Measurements from ENCODE around the gene GRID2.

GRID2 gene

DNA sequence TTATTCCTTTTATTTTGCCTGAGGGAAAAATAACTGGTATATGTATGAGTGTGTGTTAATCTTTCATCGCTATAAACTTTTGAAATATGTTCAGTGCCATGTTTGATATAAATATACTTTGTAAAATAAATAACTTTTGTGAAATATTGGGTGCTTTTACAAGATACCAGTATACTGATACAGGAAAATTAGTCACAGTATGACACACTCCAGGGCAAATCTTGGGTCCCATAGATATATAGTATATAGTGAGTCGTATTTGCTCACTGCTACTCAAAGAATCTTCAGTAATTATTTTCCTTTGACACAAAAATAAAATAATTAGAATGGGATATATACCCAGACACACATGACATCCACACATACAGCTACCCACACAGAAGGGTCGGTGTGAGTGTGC, 472.3 kb downstream of the GRID2 start:
- no peak for DNase-seq

DNA sequence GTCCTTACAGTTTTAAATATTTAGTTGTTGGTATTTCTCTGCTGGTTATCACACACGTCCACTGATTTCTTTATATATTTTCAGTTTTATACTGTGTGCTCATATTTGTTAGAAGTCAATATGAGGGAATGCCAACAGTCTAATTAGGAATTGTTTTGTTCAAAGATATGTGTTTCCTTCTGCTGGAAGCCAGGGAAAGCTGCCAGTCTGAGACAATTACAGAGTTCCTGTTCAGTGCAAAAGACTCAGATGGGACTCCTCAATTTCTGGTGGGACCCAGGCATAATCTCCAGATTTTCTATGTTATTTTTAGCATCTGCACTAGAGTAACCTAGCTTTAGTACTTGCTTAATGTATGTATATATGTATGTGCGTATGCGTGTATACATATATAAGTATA, 486.0 kb downstream of the GRID2 start:
- DNase-seq = no peak

DNA sequence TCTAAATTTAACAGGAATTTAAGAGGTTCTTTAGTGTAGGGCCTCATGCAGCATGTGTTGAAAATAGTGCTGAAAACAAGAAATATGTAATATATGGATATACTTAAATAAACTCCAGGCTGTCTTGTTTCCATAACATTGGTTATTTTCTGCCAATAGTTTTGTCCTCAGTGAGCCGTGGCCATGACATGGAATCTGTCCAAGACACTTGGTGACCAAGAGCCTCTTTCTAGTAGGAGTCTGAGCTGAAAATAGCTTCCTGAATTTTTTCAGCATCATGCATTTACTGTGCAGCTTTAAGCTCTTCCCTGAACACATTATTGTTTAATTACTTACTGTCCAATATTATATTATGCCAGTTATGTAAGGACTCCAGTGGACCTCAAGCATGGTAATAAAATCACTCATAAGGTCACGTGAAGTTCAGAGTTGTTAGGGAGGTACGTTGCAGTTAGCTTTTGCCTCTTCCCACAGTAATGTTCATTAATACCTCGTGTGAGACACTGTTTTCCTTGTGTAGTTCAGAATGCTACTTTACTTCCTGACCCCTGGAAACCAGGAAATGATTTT, 488.2 kb downstream of the GRID2 start:
- no peak for DNase-seq

DNA sequence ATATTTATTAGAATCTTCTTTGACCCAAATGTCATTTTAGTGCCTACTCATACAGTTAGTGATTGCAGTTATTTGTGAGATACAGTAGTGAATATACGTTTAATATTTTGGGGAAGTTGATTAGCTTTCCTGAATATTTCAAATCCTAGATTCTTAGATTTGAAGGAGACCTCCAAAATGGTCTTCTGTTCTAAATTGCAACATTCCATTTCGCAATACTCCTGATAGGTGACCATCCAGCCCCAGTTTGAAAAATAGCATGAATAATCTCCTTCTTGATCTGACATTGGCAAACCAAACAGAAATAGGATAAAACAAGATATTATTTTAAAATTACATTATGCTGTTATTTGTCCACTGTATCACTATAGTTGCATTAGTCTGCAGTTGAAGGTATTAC, 505.6 kb downstream of the GRID2 start:
- DNase-seq = no peak

DNA sequence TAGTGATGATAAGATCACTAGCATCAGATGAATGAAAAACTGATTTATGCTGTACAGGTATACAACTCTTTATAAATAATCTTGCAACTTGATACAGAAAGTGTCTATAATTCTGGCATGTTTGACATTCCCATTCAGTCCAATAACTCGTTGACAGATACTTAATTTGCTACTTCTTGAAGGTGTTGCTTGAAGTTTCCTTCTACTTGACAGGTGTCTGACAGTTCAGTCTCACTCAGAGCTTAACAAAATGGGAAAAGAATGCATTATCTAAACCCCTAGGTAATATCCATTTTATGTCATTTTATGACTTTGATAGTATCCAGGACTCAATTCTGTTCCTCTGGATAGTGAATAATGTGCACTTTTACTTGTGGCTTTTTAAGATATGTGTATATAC, 508.9 kb downstream of the GRID2 start:
- DNase-seq = no peak

DNA sequence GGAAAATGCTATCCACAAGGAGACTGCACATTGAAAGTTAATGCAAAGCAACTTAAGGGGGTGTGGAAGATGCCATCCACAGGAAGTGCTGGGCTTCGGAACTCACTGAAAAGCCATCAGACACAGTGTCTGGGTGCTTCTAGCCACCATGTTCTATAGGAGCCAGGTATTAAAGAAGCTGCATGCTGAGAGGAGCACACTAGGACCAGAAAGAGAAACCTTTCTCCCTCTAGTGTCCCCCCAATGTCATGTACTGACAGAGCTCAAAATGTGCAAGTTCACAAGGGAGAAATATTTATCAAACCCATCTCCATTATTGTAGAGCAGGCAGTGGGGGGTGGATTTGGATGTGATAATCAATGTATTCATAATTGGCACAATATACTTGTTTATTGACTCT, 510.9 kb downstream of the GRID2 start:
- DNase-seq = no peak

DNA sequence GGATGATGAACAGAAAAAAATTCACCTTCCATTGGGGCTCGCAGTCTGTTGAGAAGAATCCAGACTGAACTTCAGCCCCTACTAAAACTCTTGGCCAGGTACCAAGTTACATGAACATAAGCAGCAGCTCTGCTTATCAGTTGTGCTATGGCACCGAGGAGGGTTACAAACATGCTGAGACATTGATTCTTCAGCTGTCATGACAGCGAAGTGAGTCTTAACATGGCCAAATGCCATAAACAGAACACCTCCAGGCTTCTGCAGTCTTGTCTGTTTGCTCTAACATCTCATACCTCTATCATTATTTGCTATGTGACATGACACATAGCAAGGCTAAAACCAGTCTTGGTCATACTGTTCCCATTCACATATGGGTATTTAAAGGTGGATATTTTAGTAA, 521.5 kb downstream of the GRID2 start:
- no peak for DNase-seq

DNA sequence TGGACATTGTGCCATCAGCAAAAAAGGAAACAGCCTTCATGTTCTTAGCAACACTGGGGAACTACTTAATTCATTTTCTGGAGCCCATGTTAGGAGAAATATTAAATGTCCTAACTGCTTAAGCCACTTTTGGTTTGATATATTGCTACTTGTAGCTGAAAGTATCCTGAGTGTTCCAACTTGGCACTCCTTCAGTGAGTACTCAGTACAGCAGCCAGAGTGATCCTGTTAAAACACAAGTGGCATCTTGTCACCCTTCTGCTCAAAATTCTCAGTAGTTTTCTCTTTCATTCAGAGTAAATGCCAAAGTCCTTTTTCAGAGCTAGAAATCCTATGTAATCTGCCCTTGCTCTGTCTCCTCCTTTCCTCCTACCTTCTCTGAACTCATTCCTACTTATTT, 522.0 kb downstream of the GRID2 start:
- DNase-seq = no peak

DNA sequence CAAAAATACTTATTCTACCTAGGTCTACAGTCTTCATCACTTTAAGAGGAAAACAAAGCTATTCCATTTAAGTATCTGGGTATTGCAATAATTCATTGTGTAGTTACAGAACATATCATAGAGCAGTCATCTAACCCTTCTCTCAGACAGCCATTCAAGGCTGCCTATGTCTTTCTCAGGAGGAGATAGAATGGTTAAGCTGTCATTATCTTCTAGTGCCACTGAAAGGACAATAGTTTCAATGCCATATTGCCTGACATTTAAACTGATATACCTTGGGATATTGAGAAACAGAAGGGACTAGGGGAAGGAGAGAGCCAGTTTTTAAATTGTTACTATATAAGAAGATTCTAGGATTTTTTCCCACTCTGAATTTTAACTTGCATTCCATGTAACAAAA, 527.0 kb downstream of the GRID2 start:
- no peak for DNase-seq

DNA sequence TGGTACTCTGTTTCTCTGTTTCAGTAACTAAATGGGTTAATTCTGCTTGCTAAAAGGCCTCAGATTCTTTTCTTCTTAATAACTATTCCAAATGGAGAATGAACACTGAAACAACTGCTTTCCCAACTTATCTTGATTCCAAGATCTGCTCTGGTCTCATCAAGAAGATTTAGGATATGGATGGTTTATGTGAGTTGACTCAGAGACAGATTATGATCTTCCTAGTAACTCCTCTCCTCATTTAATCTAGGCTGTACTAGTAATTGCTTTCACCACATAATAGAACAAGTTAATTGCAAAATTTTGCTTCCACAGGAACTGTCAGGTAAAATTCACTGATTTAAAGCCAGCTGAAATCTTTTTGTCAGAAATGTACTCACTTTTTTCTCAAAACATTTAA, 537.1 kb downstream of the GRID2 start:
- no peak for DNase-seq

DNA sequence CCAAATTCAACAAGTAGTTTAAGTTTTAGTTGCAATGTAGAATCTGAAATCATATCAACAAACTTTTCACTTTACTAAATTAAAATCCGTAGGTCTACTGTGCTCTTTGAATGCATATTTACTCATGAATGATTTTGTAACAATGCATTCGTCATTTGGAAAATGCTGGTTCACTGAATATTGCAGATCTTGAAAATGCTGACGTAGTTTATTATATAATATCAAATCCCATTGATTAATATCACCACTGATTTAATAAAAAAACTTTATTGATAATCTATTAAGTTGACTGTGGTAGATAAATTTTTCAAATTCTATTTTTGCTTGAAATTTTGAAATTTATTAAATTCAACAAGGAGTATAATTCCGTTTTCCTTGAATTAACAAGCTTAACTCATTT, 540.0 kb downstream of the GRID2 start:
- DNase-seq = no peak

DNA sequence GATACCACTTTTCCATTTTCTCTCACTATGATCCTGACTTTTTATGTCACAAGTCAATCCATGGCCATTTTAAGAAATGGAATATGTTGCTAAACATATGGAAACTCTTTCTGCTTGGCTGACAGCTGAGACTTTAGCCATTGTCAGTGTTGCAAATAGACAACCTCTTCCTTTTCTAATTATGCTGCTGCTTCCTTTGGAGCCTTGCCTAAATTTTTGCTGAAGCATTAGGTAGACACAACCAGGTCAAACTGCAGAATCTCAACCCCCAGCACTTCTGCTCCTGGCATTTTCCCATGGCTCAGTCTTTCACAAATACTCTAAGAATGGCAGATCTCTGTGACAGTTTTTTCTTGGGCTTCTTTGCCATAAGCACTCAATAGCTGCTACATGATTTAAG, 543.3 kb downstream of the GRID2 start:
- DNase-seq = no peak

DNA sequence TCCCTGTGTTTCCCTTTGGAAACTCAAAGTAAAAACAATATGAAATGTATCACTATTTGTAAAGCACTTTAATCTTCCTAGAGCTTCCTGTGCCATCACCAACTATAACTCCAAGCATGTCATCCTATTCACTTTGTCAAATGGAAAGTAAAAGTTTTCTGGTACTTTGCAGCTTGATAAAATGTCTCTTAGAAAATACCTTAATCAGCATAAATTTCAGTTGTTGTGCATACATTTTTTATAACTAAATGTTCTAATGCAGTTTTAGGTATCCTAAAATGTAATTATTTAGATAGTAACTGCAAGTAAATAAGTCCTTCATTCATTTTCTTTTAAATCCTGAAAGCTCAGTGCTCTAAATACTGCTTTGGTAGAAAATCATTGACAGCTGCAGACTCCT, 558.7 kb downstream of the GRID2 start:
- DNase-seq = no peak

DNA sequence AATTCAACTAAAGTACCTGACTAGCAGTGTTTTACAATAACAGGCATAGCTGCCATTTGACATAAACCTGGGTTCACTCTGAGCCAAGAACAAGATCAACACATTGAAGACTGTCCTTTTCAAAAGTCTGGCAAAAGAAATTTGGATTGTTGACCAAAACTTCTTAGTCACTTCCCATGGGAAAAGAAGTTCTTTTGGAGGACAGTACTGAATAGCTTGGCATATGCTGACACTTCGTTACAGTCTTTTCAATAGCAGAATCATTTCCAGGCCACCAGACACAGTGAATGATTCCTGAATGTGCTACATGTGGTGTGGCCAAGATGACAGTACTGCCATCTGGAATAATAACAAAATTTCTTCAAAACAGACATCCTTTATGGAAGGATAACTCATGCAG, 560.3 kb downstream of the GRID2 start:
- no peak for DNase-seq

DNA sequence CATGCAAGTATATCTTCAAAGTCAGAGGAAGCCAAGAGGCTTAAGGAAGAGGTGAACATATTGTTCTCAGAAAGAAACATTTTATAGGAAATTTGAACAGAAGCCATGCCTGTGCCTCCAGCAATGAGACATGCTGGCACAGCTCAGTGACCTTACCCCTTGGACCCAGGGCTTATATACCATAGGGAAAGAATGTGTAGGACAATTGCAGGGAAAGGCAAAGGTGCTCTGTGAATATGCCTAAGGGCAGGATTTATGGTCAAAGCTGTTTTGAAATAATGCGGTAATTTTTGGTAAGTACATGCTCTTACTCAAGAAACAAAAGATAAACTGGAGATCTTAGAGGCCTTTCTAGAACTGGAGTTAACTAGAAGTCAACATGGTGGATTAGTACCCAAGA, 568.8 kb downstream of the GRID2 start:
- no peak for DNase-seq

DNA sequence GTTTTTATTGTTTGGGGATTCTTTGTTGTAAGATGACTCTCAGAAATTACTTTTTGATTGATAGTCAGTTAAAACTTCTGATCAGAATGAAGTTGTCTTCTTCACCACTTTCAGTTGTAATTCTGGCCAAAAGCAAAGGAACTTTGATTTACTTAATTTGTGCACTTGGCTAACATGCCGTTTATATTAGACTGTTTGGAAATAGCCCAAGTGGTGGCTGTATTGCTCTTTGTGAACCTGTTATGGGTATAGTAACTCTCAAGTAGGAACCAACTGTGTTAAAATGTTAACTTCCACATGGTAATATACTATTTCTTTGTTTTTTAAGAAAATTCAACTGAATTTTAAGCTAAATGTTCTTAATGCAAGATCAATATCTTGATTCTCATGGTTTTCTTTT, 581.9 kb downstream of the GRID2 start:
- DNase-seq = no peak

DNA sequence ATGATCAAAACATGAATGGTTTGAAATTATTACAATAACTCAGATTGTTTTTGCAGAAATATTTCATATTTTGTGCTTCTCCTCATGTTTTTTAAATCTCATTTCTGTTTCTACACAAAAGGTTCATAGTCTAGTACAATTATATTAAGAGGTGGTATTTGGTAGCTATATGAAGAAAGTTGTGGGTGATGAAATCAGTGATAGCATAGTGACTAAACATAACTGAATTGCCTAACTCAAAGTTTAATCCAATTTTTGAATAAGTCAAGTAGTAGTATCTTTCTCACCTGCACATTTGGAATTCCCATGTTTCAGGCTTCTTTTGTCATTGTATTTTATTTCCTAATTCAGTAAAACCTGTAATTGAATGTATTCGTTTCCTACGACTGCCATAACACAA, 648.7 kb downstream of the GRID2 start:
- no peak for DNase-seq

DNA sequence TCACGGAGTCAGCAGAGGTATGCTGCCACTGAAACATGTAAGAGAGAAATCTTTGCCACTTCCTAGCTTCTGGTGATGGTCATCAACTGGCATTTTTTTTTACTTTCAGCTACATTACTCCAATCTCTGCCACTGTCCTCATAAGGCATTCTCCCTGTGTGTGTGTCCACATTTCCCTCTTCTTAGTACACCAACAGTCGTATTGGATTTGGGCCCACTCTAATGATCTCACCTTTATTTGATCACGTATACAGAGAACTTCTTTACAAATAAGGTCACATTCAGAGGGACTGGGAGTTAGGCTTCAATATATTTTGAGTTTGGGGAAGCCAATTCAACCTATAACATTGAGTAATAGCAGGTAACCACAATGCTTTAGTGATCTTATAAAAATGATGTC, 649.1 kb downstream of the GRID2 start:
- DNase-seq = no peak

DNA sequence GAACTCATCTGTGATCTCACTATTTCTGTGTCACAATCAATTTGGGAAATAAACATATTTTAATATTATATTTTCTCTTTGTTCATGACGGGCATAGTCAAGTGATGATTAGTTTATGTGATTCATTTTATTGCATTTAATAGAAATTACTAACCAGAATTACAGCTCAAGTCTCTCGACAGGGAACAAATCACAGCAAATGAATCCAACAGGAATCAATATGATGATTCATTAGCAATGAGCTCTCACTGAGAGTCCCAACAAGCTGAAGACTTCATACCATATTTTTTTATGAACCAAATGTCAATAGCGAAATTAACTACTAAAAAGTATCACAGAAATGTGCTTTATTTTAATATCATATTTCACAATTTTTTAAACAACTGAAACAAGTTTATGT, 649.7 kb downstream of the GRID2 start:
- DNase-seq = no peak

DNA sequence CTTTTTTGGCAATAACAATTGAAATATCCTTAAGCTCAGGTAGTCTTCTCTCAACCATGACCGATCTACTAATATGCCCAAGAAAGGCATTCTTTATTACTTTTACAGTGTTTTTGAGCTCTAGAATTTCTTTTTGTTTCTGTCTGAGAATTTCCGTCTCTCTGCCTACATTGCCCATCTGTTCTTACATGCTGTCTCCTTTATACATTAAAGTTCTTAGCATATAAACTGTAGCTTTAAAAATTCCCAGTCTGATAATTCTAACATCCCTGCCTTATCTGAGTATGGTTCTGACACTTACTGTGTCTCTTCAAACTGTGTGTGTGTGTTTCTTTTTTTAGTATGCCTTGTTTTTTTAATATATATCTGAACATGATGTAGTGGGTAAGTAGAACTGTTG, 658.1 kb downstream of the GRID2 start:
- DNase-seq = no peak

DNA sequence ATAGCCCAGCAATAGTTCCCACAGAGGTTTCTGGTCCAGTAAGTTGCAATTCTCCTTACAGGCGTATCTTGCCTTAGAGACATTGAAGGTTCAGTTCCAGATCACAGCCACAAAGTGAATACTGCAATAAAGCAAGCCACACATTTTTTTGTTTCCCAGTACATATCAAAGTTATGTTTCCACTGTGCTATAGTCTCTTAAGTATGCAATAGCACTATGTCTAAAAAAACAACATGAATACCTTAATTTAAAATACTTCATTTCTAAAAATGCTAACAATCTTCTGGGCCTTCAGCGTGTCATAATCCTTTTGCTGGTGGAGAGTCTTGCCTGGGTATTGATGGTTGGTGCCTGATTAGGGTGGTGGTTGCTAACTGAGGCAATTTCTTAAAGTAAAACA, 659.1 kb downstream of the GRID2 start:
- DNase-seq = no peak

DNA sequence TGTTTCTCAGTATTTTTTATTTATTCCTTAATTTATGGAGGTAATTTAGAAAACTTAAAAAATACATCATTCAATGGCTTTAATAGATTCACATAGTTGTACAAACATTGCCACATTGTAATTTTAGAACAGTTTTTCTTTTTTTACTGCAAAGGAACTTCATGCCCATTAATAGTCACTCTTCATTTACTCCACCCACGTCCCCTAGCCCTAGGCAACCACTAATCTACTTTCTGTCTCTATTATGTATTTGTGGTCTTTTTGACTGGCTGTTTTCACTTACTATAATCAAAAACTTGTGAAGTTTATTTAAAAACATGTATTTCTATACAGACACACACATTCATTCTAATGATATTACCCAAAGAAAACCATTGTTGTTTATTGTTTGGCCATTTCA, 664.8 kb downstream of the GRID2 start:
- DNase-seq = no peak

DNA sequence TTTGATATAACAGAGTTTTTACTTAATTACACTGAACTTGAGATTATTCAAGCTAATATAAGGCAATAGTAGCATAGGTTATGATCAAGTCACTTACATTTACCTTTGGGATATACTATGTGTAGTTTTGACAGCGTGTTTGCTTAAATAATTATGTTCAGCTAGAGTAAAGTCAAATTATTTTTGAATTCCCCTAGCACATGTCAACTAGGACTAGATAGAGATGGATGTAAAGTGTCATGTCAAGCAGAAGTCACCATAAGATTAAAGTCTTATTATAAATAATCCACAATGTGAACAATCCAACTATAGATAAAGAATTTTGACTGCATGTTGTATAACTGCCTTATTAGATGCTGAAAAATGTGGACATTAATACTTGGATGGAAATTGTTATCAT, 665.2 kb downstream of the GRID2 start:
- no peak for DNase-seq

DNA sequence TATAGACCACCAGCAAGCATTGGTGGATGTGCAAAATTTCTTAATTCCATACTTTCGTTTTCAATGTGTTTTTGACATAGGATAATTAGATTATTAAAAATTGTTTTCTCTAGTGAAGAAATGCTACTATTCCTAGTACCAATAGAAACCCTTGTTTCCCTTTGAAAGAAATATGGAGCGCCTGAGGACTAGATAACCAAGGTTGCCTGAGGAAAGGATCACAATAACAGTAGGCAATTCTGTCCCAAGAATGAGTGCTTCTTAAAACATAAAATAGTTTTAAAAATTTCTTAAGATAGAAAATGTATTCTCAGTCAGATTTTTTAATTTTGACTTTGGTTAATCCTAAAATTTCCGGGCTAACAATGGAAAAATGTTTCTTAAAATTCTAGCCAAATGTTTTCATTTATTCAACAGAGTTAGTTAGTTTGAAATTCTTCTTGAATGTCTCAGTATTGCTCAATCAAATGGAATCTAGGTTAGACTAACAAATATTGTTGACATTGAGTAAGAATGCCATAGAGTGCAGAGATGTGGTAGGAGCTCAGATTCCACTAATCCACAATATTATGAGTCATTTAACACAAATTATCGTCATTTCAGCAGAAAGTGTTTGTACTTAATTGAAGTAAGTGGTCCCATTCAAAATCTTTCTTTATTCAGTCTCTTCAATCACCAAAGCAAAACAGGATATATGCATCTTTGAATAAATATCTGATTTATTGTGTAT, 666.0 kb downstream of the GRID2 start:
- DNase-seq = no peak

DNA sequence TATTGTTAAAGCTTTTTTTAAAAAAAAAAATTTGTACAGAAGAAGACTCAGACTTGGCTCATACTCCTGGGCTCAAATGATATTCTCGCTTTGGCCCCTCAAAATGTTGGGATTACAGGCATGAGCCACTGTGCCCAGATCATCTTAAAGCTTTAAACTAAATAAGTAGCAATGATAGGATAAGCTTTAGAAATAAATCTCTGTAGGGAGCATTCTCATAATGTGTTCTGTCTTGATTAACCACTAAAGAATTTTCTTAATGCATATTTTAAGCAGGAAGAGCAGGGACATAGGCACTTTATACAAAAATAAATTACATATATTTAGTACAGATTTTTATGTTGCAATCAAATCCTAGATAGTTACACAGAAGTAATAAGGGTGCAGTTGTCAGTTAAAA, 667.2 kb downstream of the GRID2 start:
- no peak for DNase-seq

Data from KG1 (cell line).